Stomach (tissue), 4 donors: ENCODE data around the gene MICALL2.

Experiments
- CTCF ChIP-seq, 7 experiments: fragments of 450-650 bp in 4 of 7; fragments of 200-600 bp in 3 of 7; sonication (generic) in 3 of 7; IDR thresholded peaks; one replicate each; pipeline ENCODE4 v1.5.1; 2016 to 2019; ENCODE audit warnings: antibody characterized with exemption in 7 of 7, control low read depth in 2 of 7, mild to moderate bottlenecking in 1 of 7
- POLR2A ChIP-seq, 4 donors: fragments of 450-650 bp; IDR thresholded peaks; one replicate each; pipeline ENCODE4 v1.6.1; 2016; ENCODE audit warnings: antibody characterized with exemption in 4 of 4, control low read depth in 2 of 4, mild to moderate bottlenecking in 1 of 4, moderate library complexity in 1 of 4
- POLR2AphosphoS5 ChIP-seq, 3 donors: sonication (generic); formaldehyde crosslinking; IDR thresholded peaks; one replicate each; pipeline ENCODE4 v1.6.1; 2016; ENCODE audit warnings: antibody characterized with exemption in 3 of 3

- no peak for TF ChIP-seq CTCF (IDR thresholded peaks at IDR 0.05)
- TF ChIP-seq POLR2A (IDR thresholded peaks at IDR 0.05) = no peak
- TF ChIP-seq POLR2AphosphoS5 (IDR thresholded peaks at IDR 0.05) = no peak
These were observed 41.0 kb upstream of the MICALL2 start for GRCh38 chr7:1500064-1500807.
